Measurements from ENCODE around the gene DENND5A.
A peak's percentile ranks its signal among the peaks of the same experiment; 100 is the strongest.
"Not testable (repeated sequence)": the region's sequence is repeated elsewhere in the genome, so short reads cannot be mapped to it uniquely, and the experiment has no call there.

Gene DENND5A

DNA sequence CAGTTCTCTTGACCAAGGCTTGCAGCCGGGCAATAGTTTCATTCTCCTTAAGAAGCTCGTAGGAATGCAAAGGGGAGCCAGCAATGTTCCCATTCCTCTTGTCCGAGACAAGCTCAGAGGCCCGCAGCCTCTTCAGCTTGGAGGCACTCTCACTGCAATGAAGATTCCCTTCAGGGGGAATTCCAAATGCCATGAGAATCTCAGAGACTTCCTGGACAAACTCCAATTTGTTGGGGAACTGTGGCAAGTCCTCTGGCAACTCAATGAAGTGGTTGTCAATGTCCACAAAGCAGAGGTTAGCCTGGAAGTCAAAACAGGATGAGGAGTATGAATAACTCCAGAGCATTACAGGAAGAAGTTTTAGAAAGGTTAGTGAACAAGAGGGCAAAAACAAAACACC, 84.4 kb downstream of the DENND5A start:
- no peak overlapping the region for H3K27ac Mint-ChIP-seq
- peaks cover 60% of the 10 kb centered on the region for H3K36me3 Mint-ChIP-seq (ENCODE audit: low read depth)
- H3K4me1 Mint-ChIP-seq (ENCODE audit: low read depth) = peaks cover 4% of the 10 kb centered on the region
- no peaks in the 10 kb centered on the region for H3K27me3 Mint-ChIP-seq
- no peak overlapping the region for H3K4me3 Mint-ChIP-seq
- H3K9me3 Mint-ChIP-seq = no peaks in the 10 kb centered on the region

DNA sequence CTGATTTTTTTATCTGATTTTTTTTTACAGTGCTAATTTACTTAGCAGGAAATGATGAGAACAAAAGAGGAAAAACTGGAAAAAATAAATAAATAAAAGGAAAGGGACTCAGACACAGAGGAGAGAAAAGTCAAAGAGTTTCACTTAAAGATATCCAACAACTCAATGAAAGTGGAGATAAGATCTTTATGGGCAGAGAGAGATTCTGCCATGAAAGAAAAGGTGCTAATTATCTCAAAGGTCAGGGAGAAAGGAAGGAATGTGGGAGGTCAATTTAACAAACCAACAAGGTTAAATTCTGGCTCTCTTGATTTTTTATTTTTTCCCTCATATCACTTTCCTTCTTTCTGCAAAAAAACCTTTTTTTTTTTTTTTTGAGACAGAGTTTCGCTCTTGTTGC, 86.0 kb downstream of the DENND5A start:
- Mint-ChIP-seq H3K27ac (no peak overlapping the region), H3K4me3 (no peak overlapping the region), H3K4me1 (ENCODE audit: low read depth) (peaks cover 7% of the 10 kb centered on the region), H3K27me3 (no peaks in the 10 kb centered on the region), H3K36me3 (ENCODE audit: low read depth) (peaks cover 61% of the 10 kb centered on the region), H3K9me3 (no peaks in the 10 kb centered on the region)

DNA sequence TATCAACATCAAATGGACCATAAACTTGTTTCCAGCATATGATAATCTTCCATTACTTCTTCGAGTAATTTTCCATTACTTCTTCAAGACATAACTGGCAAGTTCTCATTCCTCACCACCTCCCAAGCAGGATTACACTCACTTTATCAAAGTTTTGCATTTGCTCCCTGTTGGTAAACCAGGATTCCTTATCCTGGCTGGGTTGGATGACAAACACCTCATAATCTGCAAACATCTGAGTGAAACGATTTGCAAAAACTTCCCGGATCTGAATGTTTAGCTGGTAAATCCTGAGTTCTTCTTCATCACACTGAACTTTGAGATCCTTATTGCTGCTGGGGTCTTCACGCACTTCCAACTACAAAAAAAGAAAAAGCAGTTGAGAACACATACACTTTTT, 86.4 kb downstream of the DENND5A start:
- Mint-ChIP-seq H3K4me1 (ENCODE audit: low read depth) (peaks cover 7% of the 10 kb centered on the region), H3K27ac (no peak overlapping the region), H3K36me3 (ENCODE audit: low read depth) (peaks cover 61% of the 10 kb centered on the region), H3K9me3 (no peaks in the 10 kb centered on the region), H3K27me3 (no peaks in the 10 kb centered on the region), H3K4me3 (no peak overlapping the region)

DNA sequence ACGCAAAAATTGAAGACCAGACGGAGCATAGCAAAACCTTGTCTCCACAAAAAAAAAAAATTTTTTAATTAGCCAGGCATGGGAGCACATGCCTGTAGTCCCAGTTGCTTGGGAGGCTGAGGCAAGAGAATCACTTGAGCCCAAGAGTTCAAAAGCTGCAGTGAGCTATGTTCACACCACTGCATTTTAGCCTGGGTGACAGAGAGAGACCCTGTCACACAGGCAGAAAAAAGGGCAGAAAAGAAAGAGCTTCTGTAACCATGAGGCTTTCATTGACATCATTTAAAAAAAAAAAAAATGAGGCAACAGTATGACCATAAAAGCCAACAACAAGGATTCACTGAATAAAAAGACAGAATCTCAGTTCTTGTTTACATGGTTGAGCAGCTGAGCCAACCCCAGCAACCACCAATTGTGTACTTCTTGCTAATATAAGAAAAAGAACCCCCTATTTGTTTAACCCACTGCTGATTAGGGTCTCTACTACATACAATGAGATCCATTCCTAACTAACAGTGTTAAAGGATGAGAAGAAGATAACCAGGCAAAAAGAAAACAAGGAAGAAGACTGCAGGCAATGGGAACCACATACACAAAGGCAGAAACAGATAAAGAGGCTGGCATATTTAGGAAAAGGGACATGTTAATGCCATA, 87.6 kb downstream of the DENND5A start:
- H3K9me3 Mint-ChIP-seq = no peaks in the 10 kb centered on the region
- no peaks in the 10 kb centered on the region for H3K27me3 Mint-ChIP-seq
- H3K27ac Mint-ChIP-seq = no peak overlapping the region
- peaks cover 7% of the 10 kb centered on the region for H3K4me1 Mint-ChIP-seq (ENCODE audit: low read depth)
- H3K36me3 Mint-ChIP-seq (ENCODE audit: low read depth) = peaks cover 71% of the 10 kb centered on the region
- H3K4me3 Mint-ChIP-seq = no peak overlapping the region

GRCh38 chr11:9176550-9176949, 88.6 kb downstream of the DENND5A start:
- H3K9me3 Mint-ChIP-seq = no peaks in the 10 kb centered on the region
- H3K4me3 Mint-ChIP-seq = no peak overlapping the region
- H3K27me3 Mint-ChIP-seq = no peaks in the 10 kb centered on the region
- H3K36me3 Mint-ChIP-seq (ENCODE audit: low read depth) = peaks cover 81% of the 10 kb centered on the region
- no peak overlapping the region for H3K27ac Mint-ChIP-seq
- peaks cover 7% of the 10 kb centered on the region for H3K4me1 Mint-ChIP-seq (ENCODE audit: low read depth)

GRCh38 chr11:9176136-9176535, 89.0 kb downstream of the DENND5A start:
- Mint-ChIP-seq H3K9me3 (no peaks in the 10 kb centered on the region), H3K27me3 (no peaks in the 10 kb centered on the region), H3K36me3 (ENCODE audit: low read depth) (peaks cover 83% of the 10 kb centered on the region), H3K4me3 (no peak overlapping the region), H3K27ac (no peak overlapping the region), H3K4me1 (ENCODE audit: low read depth) (peaks cover 7% of the 10 kb centered on the region)

- Mint-ChIP-seq H3K27ac (no peak overlapping the region), H3K36me3 (ENCODE audit: low read depth) (peaks cover 75% of the 10 kb centered on the region), H3K9me3 (no peaks in the 10 kb centered on the region), H3K4me3 (no peak overlapping the region), H3K27me3 (no peaks in the 10 kb centered on the region), H3K4me1 (ENCODE audit: low read depth) (peaks cover 13% of the 10 kb centered on the region)
Measured at GRCh38 chr11:9172389-9172788, 92.8 kb downstream of the DENND5A start.

GRCh38 chr11:9170450-9170849, 94.7 kb downstream of the DENND5A start:
- Mint-ChIP-seq H3K27me3 (no peaks in the 10 kb centered on the region), H3K36me3 (ENCODE audit: low read depth) (peaks cover 69% of the 10 kb centered on the region), H3K4me1 (ENCODE audit: low read depth) (peaks cover 7% of the 10 kb centered on the region), H3K9me3 (no peaks in the 10 kb centered on the region), H3K27ac (no peak overlapping the region), H3K4me3 (no peak overlapping the region)

DNA sequence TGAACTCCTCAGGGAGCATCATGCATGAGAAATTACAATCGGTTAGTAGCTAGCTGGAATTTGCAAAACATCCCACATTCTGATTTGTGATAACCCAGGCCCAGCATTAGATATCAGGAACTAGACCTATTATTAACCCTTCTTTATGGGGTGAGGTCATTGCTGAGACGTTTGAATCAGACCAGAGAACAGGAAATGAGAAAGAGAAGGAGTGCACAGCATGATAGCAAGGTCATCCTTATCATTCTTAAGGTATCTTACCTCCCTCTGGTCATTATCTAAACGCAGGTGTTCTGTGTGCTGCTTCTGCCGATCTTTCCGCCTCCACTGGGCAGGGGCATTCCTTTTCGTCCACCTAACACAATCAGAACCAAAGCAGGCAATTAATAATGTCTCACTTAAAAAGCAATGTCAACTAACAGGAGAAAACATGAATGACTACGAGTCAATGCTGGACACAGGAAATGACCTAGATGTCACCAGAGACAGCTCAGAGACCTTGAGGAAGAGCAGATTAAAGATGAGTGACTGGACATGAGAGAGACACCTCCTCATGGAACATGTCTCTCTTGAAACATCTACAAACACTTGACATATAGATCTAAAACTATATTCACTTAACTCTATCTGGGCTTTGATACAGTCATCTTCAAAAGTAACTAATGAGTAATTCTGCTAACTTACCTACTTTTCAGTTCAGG, 95.4 kb downstream of the DENND5A start:
- Mint-ChIP-seq H3K4me3 (no peak overlapping the region), H3K9me3 (no peaks in the 10 kb centered on the region), H3K4me1 (ENCODE audit: low read depth) (peaks cover 7% of the 10 kb centered on the region), H3K27me3 (no peaks in the 10 kb centered on the region), H3K36me3 (ENCODE audit: low read depth) (peaks cover 65% of the 10 kb centered on the region), H3K27ac (no peak overlapping the region)

GRCh38 chr11:9161991-9162390, 103.2 kb downstream of the DENND5A start:
- not testable (repeated sequence) for H3K27ac Mint-ChIP-seq, H3K27me3 Mint-ChIP-seq, H3K9me3 Mint-ChIP-seq, H3K4me3 Mint-ChIP-seq
- H3K36me3 Mint-ChIP-seq (ENCODE audit: low read depth) = peaks cover 46% of the 10 kb centered on the region
- H3K4me1 Mint-ChIP-seq (ENCODE audit: low read depth) = peaks cover 29% of the 10 kb centered on the region

GRCh38 chr11:9160166-9160565, 105.0 kb downstream of the DENND5A start:
- peak overlapping the region; percentile 52 for H3K4me3 Mint-ChIP-seq
- no peaks in the 10 kb centered on the region for H3K9me3 Mint-ChIP-seq
- H3K27me3 Mint-ChIP-seq = no peaks in the 10 kb centered on the region
- peak overlapping the region; percentile 93 for H3K27ac Mint-ChIP-seq
- H3K36me3 Mint-ChIP-seq (ENCODE audit: low read depth) = peaks cover 41% of the 10 kb centered on the region
- peaks cover 29% of the 10 kb centered on the region for H3K4me1 Mint-ChIP-seq (ENCODE audit: low read depth)

GRCh38 chr11:9158898-9159391, 106.2 kb downstream of the DENND5A start:
- H3K27ac Mint-ChIP-seq = peak overlapping the region; percentile 93
- no peaks in the 10 kb centered on the region for H3K9me3 Mint-ChIP-seq
- H3K4me1 Mint-ChIP-seq (ENCODE audit: low read depth) = peaks cover 29% of the 10 kb centered on the region
- peaks cover 47% of the 10 kb centered on the region for H3K36me3 Mint-ChIP-seq (ENCODE audit: low read depth)
- H3K27me3 Mint-ChIP-seq = no peaks in the 10 kb centered on the region
- peak overlapping the region; percentile 38 for H3K4me3 Mint-ChIP-seq

DNA sequence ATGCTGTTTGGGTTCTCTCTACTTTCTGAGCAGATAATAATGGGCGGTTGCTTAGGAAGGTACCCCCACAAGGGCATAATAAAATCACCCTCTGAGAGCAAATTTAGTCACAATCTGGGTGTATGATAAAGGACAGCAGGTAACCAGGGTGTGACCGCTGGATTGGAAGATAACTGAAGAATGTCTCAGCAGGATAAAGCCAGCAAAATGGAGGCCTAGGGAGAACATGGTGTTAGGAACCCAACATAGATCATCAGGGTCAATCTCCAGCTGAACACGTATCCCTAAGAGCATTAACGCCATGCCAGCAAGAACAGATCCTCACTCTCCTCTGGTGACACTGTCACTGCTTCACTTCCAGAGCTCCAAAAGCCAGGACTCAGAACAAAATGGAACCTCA, 109.2 kb downstream of the DENND5A start:
- Mint-ChIP-seq H3K27me3 (no peaks in the 10 kb centered on the region), H3K27ac (no peak overlapping the region), H3K4me3 (no peak overlapping the region), H3K36me3 (ENCODE audit: low read depth) (peaks cover 51% of the 10 kb centered on the region), H3K9me3 (no peaks in the 10 kb centered on the region), H3K4me1 (ENCODE audit: low read depth) (peaks cover 25% of the 10 kb centered on the region)

DNA sequence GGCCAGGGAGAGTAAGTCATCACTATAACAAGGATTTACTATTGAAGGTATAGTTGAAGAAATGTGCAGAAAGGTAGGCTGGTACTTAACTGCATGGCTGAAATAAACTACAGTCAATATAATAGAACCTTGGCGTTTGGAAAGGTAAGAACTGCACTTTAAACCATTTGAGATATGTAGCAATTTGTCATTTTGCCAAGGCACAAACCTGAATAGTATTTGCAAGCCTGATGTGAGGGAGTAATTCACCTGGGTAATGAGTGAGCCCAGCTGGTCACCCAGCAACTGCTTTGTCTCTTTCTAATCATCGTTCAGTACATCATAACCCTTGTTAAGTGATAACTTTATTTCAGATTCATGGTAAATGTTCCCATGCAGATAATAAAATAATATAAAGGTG, 111.5 kb downstream of the DENND5A start:
- H3K36me3 Mint-ChIP-seq (ENCODE audit: low read depth) = peaks cover 47% of the 10 kb centered on the region
- no peaks in the 10 kb centered on the region for H3K9me3 Mint-ChIP-seq
- H3K27me3 Mint-ChIP-seq = no peaks in the 10 kb centered on the region
- H3K4me3 Mint-ChIP-seq = no peak overlapping the region
- peaks cover 4% of the 10 kb centered on the region for H3K4me1 Mint-ChIP-seq (ENCODE audit: low read depth)
- H3K27ac Mint-ChIP-seq = no peak overlapping the region

GRCh38 chr11:9151631-9152030, 113.5 kb downstream of the DENND5A start:
- Mint-ChIP-seq H3K9me3 (no peaks in the 10 kb centered on the region), H3K36me3 (ENCODE audit: low read depth) (peaks cover 65% of the 10 kb centered on the region), H3K27ac (no peak overlapping the region)

DNA sequence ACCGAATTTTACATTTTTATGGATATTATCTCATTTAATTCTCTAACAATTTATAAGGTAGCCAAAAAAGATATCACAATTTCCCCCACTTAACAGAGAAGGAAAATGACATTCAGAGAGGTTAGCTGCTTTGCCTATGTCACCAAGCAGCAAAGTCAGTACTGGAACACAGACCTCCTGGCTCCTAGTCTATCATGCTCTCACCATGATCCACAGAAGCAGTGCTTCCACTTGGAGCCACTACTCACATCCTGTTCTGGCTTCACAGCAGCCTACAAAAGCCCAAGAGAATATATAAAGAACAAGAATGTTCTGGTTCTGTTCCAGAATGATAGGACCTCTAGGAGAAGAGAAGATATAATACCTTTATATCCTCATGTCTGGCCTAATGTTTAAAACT, 114.2 kb downstream of the DENND5A start:
- H3K27ac Mint-ChIP-seq = no peak overlapping the region
- H3K27me3 Mint-ChIP-seq = no peaks in the 10 kb centered on the region
- H3K4me1 Mint-ChIP-seq (ENCODE audit: low read depth) = peaks cover 7% of the 10 kb centered on the region
- peaks cover 65% of the 10 kb centered on the region for H3K36me3 Mint-ChIP-seq (ENCODE audit: low read depth)
- H3K4me3 Mint-ChIP-seq = no peak overlapping the region
- H3K9me3 Mint-ChIP-seq = no peaks in the 10 kb centered on the region

More at GRCh38 chr11:9151631-9152030, 113.5 kb downstream of the DENND5A start:
- peaks cover 7% of the 10 kb centered on the region for H3K4me1 Mint-ChIP-seq (ENCODE audit: low read depth)
- no peaks in the 10 kb centered on the region for H3K27me3 Mint-ChIP-seq
- H3K4me3 Mint-ChIP-seq = no peak overlapping the region
